T-helper 1 cell treated with Interleukin-12 subunit alpha and Interleukin-12 subunit beta and Interleukin-4 antibody, amounts not matched to agents 30 ng/mL and 1 ng/mL, for 36 hours (primary cell): ENCODE measurements around the gene RDH5. TPM values are rescaled to one million over a fixed set of nuclear protein-coding genes. Genes with fewer than 3 reads are reported as not detected.

ENCODE experiments used
- intact Hi-C: fragments of 100-400 bp; cut with micrococcal nuclease; formaldehyde crosslinking; loops from one replicate; pipeline ENCODE4 v1.15.1; 2024
- total RNA-seq: library from RNA; stranded (reverse); gene quantifications from 2 replicates; pipeline ENCODE4 v1.2.3, GENCODE V29; 2022

The RDH5 gene
- 14.6 and 16.2 TPM in 2 replicates for total RNA-seq

GRCh38 chr12:55720071-55720564 lies at the start of gene RDH5:
TSS of gene RDH5 (plus strand) at chr12:55720393. CDS start at chr12:55721185, 792 bp downstream.
- intact Hi-C loops, result no loop called here

GRCh38 chr12:55671746-55672145 lies 48.4 kb upstream of the RDH5 start:
- intact Hi-C loops, result no loop called here

GRCh38 chr12:55673638-55674037 lies 46.6 kb upstream of the RDH5 start:
- intact Hi-C loops, result no loop called here

GRCh38 chr12:55675666-55676065 lies 44.5 kb upstream of the RDH5 start:
- intact Hi-C loops, result no loop called here

- intact Hi-C loops, result no loop called here
Measured at GRCh38 chr12:55676707-55677106, 43.5 kb upstream of the RDH5 start.

GRCh38 chr12:55679691-55680090 lies 40.5 kb upstream of the RDH5 start:
- intact Hi-C loops, result no loop called here

GRCh38 chr12:55681142-55682077 lies 38.8 kb upstream of the RDH5 start:
- intact Hi-C loops, result no loop called here

GRCh38 chr12:55682087-55682796 lies 38.0 kb upstream of the RDH5 start:
- intact Hi-C loops, result no loop called here

GRCh38 chr12:55683676-55684075 lies 36.5 kb upstream of the RDH5 start:
- intact Hi-C loops, result no loop called here

GRCh38 chr12:55684761-55685370 lies 35.3 kb upstream of the RDH5 start:
- intact Hi-C loops, result no loop called here

- intact Hi-C loops, result no loop called here
Measured at GRCh38 chr12:55685671-55686070, 34.5 kb upstream of the RDH5 start.

GRCh38 chr12:55686366-55687010 lies 33.7 kb upstream of the RDH5 start:
- intact Hi-C loops, result no loop called here

- intact Hi-C loops, result no loop called here
Measured at GRCh38 chr12:55687746-55688145, 32.4 kb upstream of the RDH5 start.

GRCh38 chr12:55688716-55689655 lies 31.2 kb upstream of the RDH5 start:
- intact Hi-C loops, result no loop called here

- intact Hi-C loops, result no loop called here
Measured at GRCh38 chr12:55692631-55693322, 27.4 kb upstream of the RDH5 start.

- intact Hi-C loops, result no loop called here
Measured at GRCh38 chr12:55693323-55694187, 26.6 kb upstream of the RDH5 start.

- intact Hi-C loops, result no loop called here
Measured at GRCh38 chr12:55694188-55694515, 26.0 kb upstream of the RDH5 start.

- intact Hi-C loops, result no loop called here
Measured at GRCh38 chr12:55694651-55695050, 25.5 kb upstream of the RDH5 start.

- intact Hi-C loops, result no loop called here
Measured at GRCh38 chr12:55695349-55695748, 24.8 kb upstream of the RDH5 start.
